Measurements from ENCODE around the gene TOM1.

Gene TOM1

DNA sequence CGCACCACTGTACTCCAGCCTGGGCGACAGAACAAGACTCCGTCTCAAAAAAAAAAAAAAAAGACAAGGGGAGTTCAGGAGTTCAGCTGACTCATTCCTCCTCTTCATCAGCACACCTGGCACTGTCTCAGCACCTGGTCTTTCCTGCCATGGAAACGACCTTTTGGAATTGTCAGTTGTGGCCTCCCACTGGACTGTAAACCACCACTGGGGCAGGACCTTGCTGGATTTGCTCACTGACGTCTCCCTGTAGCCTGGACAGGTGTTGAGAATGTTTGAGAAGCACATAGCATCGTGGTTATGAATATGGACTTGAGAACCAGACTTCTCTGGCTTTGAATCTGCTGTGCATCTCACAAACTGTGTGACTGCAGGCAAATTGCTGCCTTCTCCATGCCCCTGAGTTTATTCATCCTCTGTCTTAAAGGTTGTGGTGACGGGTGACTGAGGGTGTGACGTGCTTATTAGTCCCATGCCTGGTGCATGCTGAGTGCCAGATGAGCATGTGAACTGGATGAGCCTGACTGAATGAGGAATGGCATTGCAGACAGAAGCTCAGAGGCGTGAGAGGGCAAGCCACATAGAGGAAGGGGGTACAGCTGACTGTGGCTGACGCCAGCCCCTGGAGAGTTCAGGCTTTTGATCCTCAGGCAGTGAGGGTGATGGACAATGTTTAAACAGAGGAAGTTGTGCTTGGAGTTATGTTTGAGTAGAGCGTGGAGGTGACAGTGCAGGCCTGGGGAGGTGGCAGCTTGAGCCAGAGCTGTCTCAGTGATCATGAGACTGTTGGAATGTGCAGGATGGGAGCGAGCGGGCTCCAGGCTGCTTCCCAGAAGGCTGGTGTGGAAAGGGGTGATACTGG lies 12.7 kb downstream of the TOM1 start:
- Histone ChIP-seq H3K4me3 (no peak overlapping the region), H3K27ac (peak overlapping the region; percentile 62 to 79)
- TF ChIP-seq, protein P1, sequence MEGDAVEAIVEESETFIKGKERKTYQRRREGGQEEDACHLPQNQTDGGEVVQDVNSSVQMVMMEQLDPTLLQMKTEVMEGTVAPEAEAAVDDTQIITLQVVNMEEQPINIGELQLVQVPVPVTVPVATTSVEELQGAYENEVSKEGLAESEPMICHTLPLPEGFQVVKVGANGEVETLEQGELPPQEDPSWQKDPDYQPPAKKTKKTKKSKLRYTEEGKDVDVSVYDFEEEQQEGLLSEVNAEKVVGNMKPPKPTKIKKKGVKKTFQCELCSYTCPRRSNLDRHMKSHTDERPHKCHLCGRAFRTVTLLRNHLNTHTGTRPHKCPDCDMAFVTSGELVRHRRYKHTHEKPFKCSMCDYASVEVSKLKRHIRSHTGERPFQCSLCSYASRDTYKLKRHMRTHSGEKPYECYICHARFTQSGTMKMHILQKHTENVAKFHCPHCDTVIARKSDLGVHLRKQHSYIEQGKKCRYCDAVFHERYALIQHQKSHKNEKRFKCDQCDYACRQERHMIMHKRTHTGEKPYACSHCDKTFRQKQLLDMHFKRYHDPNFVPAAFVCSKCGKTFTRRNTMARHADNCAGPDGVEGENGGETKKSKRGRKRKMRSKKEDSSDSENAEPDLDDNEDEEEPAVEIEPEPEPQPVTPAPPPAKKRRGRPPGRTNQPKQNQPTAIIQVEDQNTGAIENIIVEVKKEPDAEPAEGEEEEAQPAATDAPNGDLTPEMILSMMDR (IDR thresholded peaks at IDR 0.05) = no peak
- DNase-seq (ENCODE audit: low spot score) = peak; percentile 63

- peak; percentile 73 for DNase-seq (ENCODE audit: low spot score)
- Histone ChIP-seq H3K27ac (peak overlapping the region; percentile 62 to 79), H3K4me3 (peak overlapping the region; percentile 10)
- TF ChIP-seq, protein P1 (IDR thresholded peaks at IDR 0.05) = no peak
Observed at GRCh38 chr22:35313311-35314121, 13.8 kb downstream of the TOM1 start.

GRCh38 chr22:35314161-35314942 lies 14.7 kb downstream of the TOM1 start:
- peak overlapping the region; percentile 62 to 79 for H3K27ac ChIP-seq
- H3K4me3 ChIP-seq = no peak overlapping the region
- TF ChIP-seq, protein P1 (IDR thresholded peaks at IDR 0.05) = no peak
- peak; percentile 56 for DNase-seq (ENCODE audit: low spot score)

GRCh38 chr22:35315141-35315854 lies 15.6 kb downstream of the TOM1 start:
- TF ChIP-seq, protein P1 (IDR thresholded peaks at IDR 0.05) = no peak
- peak overlapping the region; percentile 25 to 52 for H3K27ac ChIP-seq
- no peak overlapping the region for H3K4me3 ChIP-seq
- DNase-seq (ENCODE audit: low spot score) = peak; percentile 71

GRCh38 chr22:35315855-35316745 lies 16.4 kb downstream of the TOM1 start:
- DNase-seq (ENCODE audit: low spot score) = peak; percentile 68
- TF ChIP-seq, protein P1 (IDR thresholded peaks at IDR 0.05) = no peak
- Histone ChIP-seq H3K4me3 (no peak overlapping the region), H3K27ac (peak overlapping the region in 1 of 2 donors; percentile 52)

Measured in coronary artery (tissue), 2 donors.